Neural cell (in vitro differentiated cells): Measurements from ENCODE around the gene DGKQ. TPM values are rescaled to one million over a fixed set of nuclear protein-coding genes. Genes with fewer than 3 reads are reported as not detected.

Experiments used
- H2AFZ ChIP-seq: fragments of 200-600, 300-800 bp; sonication (generic), shearing (Covaris generic); 2 replicates; pipeline ENCODE4 v1.6.0; 2014; ENCODE audit warnings: low read depth, mild to moderate bottlenecking, antibody characterized with exemption, low read length, moderate library complexity
- H3F3A ChIP-seq: fragments of 200-600 bp; shearing (Covaris generic); 2 replicates; pipeline ENCODE4 v1.6.1; 2016; ENCODE audit warnings: mild to moderate bottlenecking, moderate library complexity, mixed read lengths, antibody characterized with exemption, low read length; ENCODE audit not compliant: insufficient read depth, poor library complexity, severe bottlenecking
- H3K27ac ChIP-seq: fragments of 200-600, 300-800 bp; sonication (generic), shearing (Covaris generic); 2 replicates; pipeline ENCODE4 v1.5.1; 2014; ENCODE audit warnings: mild to moderate bottlenecking, low read length, moderate library complexity
- H3K27me3 ChIP-seq: fragments of 300-800, 200-600 bp; sonication (generic), shearing (Covaris generic); 2 replicates; pipeline ENCODE4 v1.6.0; 2014; ENCODE audit warnings: mild to moderate bottlenecking, low read depth, low read length, moderate library complexity; ENCODE audit not compliant: insufficient read depth
- H3K36me3 ChIP-seq: fragments of 300-800, 200-600 bp; sonication (generic), shearing (Covaris generic); 2 replicates; pipeline ENCODE4 v1.5.1; 2014; ENCODE audit warnings: mild to moderate bottlenecking, antibody characterized with exemption, low read length, moderate library complexity; ENCODE audit not compliant: insufficient read depth
- H3K4me2 ChIP-seq: fragments of 300-800, 200-600 bp; sonication (generic), shearing (Covaris generic); 2 replicates; pipeline ENCODE4 v1.6.0; 2014; ENCODE audit warnings: mild to moderate bottlenecking, low read length
- H3K4me3 ChIP-seq: fragments of 300-800, 200-600 bp; sonication (generic), shearing (Covaris generic); 2 replicates; pipeline ENCODE4 v1.5.1; 2014; ENCODE audit warnings: mild to moderate bottlenecking, low read length, moderate library complexity
- H3K79me2 ChIP-seq: fragments of 200-600 bp; shearing (Covaris generic); replicated peaks from 2 replicates; pipeline ENCODE4 v1.6.0; 2014; ENCODE audit warnings: mild to moderate bottlenecking, low read length, moderate library complexity; ENCODE audit not compliant: insufficient read depth
- H3K9ac ChIP-seq: fragments of 300-800, 200-600 bp; sonication (generic), shearing (Covaris generic); 2 replicates; pipeline ENCODE4 v1.6.1; 2016; ENCODE audit warnings: mild to moderate bottlenecking, low read length, mixed read lengths
- H3K9me2 ChIP-seq: fragments of 200-600 bp; shearing (Covaris generic); 2 replicates; pipeline ENCODE4 v1.6.1; 2016; ENCODE audit warnings: mild to moderate bottlenecking, low read length, mixed read lengths; ENCODE audit not compliant: insufficient read depth
- H3K9me3 ChIP-seq: fragments of 200-600, 300-800 bp; sonication (generic), shearing (Covaris generic); 2 replicates; pipeline ENCODE4 v1.6.1; 2016; ENCODE audit warnings: mild to moderate bottlenecking, mixed run types, low read length, moderate library complexity, mixed read lengths
- H4K20me1 ChIP-seq: fragments of 200-600 bp; shearing (Covaris generic); 2 replicates; pipeline ENCODE4 v1.6.1; 2016; ENCODE audit warnings: mild to moderate bottlenecking, mixed run types; ENCODE audit not compliant: insufficient read depth
- CTCF ChIP-seq: fragments of 450-650 bp; IDR thresholded peaks from 2 replicates; pipeline ENCODE4 v1.5.1; 2014; ENCODE audit warnings: antibody characterized with exemption, mild to moderate bottlenecking, moderate library complexity; ENCODE audit not compliant: poor library complexity, severe bottlenecking
- EP300 ChIP-seq: fragments of 450-650 bp; conservative IDR thresholded peaks from 2 replicates; pipeline ENCODE4 v1.6.1; 2014; ENCODE audit warnings: antibody characterized with exemption, mild to moderate bottlenecking, moderate library complexity; ENCODE audit not compliant: poor library complexity, severe bottlenecking
- EZH2 ChIP-seq: fragments of 200-600, 300-800 bp; shearing (Covaris generic), sonication (generic); IDR thresholded peaks from 2 replicates; pipeline ENCODE4 v1.6.1; 2014; ENCODE audit warnings: antibody characterized with exemption, low read length, borderline replicate concordance, mild to moderate bottlenecking; ENCODE audit not compliant: insufficient read depth, poor library complexity, severe bottlenecking
- MXI1 ChIP-seq: fragments of 450-650 bp; conservative IDR thresholded peaks from 2 replicates; pipeline ENCODE4 v1.6.1; 2014; ENCODE audit warnings: antibody characterized with exemption, mild to moderate bottlenecking; ENCODE audit not compliant: poor library complexity, severe bottlenecking
- POLR2AphosphoS5 ChIP-seq: IDR thresholded peaks from 2 replicates; pipeline ENCODE4 v1.6.1; 2012
- RAD21 ChIP-seq: fragments of 450-650 bp; conservative IDR thresholded peaks from 2 replicates; pipeline ENCODE4 v1.6.1; 2014; ENCODE audit warnings: antibody characterized with exemption, mild to moderate bottlenecking, moderate library complexity
- REST ChIP-seq: IDR thresholded peaks from 2 replicates; pipeline ENCODE4 v1.6.1; 2012; ENCODE audit warnings: borderline replicate concordance
- SMC3 ChIP-seq: fragments of 450-650 bp; conservative IDR thresholded peaks from 2 replicates; pipeline ENCODE4 v1.6.1; 2014; ENCODE audit warnings: antibody characterized with exemption, mild to moderate bottlenecking, moderate library complexity; ENCODE audit not compliant: poor library complexity
- TAF1 ChIP-seq: IDR thresholded peaks from 2 replicates; pipeline ENCODE4 v1.6.1; 2012; ENCODE audit warnings: low read depth
- polyA plus RNA-seq: library from polyadenylated mRNA; depleted of rRNA; stranded (reverse); fragments of >200 nt; gene quantifications from 2 replicates; pipeline ENCODE4 v1.2.3, GENCODE V29; 2014

The DGKQ gene
- polyA plus RNA-seq, 1 donor from 2014 or later = 32.4 TPM

GRCh38 chr4:953574-953915 lies 19.8 kb downstream of the DGKQ start (continued):
- TF ChIP-seq CTCF (no peak), POLR2AphosphoS5 (no peak)

- no peaks in the 10 kb centered on the region for H3K36me3 ChIP-seq
- no peak overlapping the region for H3K4me2 ChIP-seq
- no peaks in the 10 kb centered on the region for H3K9me2 ChIP-seq
- no peaks in the 10 kb centered on the region for H3K9me3 ChIP-seq
- no peak overlapping the region for H2AFZ ChIP-seq
- no peaks in the 10 kb centered on the region for H3K79me2 ChIP-seq
- no peak overlapping the region for H3K9ac ChIP-seq
- no peak overlapping the region for H3K27ac ChIP-seq
- H3K27me3 ChIP-seq = no peaks in the 10 kb centered on the region
- H4K20me1 ChIP-seq = no peaks in the 10 kb centered on the region
- no peak for TF ChIP-seq RAD21
- no peak for TF ChIP-seq EZH2
- TF ChIP-seq POLR2AphosphoS5 = no peak
- TF ChIP-seq SMC3 = no peak
- TF ChIP-seq TAF1 = no peak
- no peak for TF ChIP-seq MXI1
- no peak for TF ChIP-seq EP300
- no peak for TF ChIP-seq CTCF
- TF ChIP-seq REST = no peak
- H3F3A ChIP-seq = no peaks in the 10 kb centered on the region
- H3K4me3 ChIP-seq = no peak overlapping the region
Observed at GRCh38 chr4:952881-953573, 20.3 kb downstream of the DGKQ start.
